OCI-LY1 (cell line): ENCODE results near the gene PLXNA2.

Experiments used
- H2AFZ ChIP-seq: fragments of 200-600 bp; sonication (generic), shearing (Covaris generic); 2 replicates; pipeline ENCODE4 v1.6.0; 2014; ENCODE audit warnings: antibody characterized with exemption, mild to moderate bottlenecking, low read length
- H3F3A ChIP-seq: fragments of 200-600 bp; sonication (generic), shearing (Covaris generic); 2 replicates; pipeline ENCODE4 v1.6.0; 2014; ENCODE audit warnings: mild to moderate bottlenecking, antibody characterized with exemption, low read length, moderate library complexity; ENCODE audit not compliant: insufficient read depth
- H3K27ac ChIP-seq: fragments of 200-600 bp; sonication (generic); 2 replicates; pipeline ENCODE4 v1.5.1; 2014; ENCODE audit warnings: low read length, mixed run types, mild to moderate bottlenecking, low read depth; ENCODE audit not compliant: poor library complexity, severe bottlenecking
- H3K27me3 ChIP-seq: fragments of 200-600 bp; sonication (generic); 2 replicates; pipeline ENCODE4 v1.6.0; 2014; ENCODE audit warnings: antibody characterized with exemption, mild to moderate bottlenecking, low read length, moderate library complexity; ENCODE audit not compliant: insufficient read depth
- H3K36me3 ChIP-seq: fragments of 200-600 bp; sonication (generic); 2 replicates; pipeline ENCODE4 v1.6.1; 2014; ENCODE audit warnings: mild to moderate bottlenecking, antibody characterized with exemption, low read length, moderate library complexity, mixed read lengths; ENCODE audit not compliant: insufficient read depth
- H3K4me1 ChIP-seq: fragments of 200-600 bp; sonication (generic); 2 replicates; pipeline ENCODE4 v1.5.1; 2014; ENCODE audit warnings: mild to moderate bottlenecking, low read length, moderate library complexity; ENCODE audit not compliant: insufficient read depth, severe bottlenecking
- H3K4me2 ChIP-seq: fragments of 200-600 bp; sonication (generic), shearing (Covaris generic); 2 replicates; pipeline ENCODE4 v1.6.1; 2014; ENCODE audit warnings: low read length
- H3K4me3 ChIP-seq: fragments of 200-600 bp; sonication (generic); 2 replicates; pipeline ENCODE4 v1.5.1; 2014; ENCODE audit warnings: low read length, low read depth, mild to moderate bottlenecking, mixed read lengths; ENCODE audit not compliant: poor library complexity, severe bottlenecking
- H3K79me2 ChIP-seq: fragments of 200-600 bp; shearing (Covaris generic); 2 replicates; pipeline ENCODE4 v1.6.1; 2016; ENCODE audit warnings: mixed run types, low read length, mixed read lengths; ENCODE audit not compliant: insufficient read depth
- H3K9ac ChIP-seq: fragments of 200-600 bp; sonication (generic), shearing (Covaris generic); 2 replicates; pipeline ENCODE4 v1.6.1; 2014; ENCODE audit warnings: mild to moderate bottlenecking, low read length, mixed read lengths
- H3K9me2 ChIP-seq: fragments of 200-600 bp; sonication (generic), shearing (Covaris generic); 2 replicates; pipeline ENCODE4 v1.6.1; 2014; ENCODE audit warnings: low read depth, mild to moderate bottlenecking, low read length, mixed read lengths
- H3K9me3 ChIP-seq: fragments of 200-600 bp; shearing (Covaris generic); 2 replicates; pipeline ENCODE4 v1.6.1; 2014; ENCODE audit warnings: low read length, mixed read lengths
- H4K20me1 ChIP-seq: fragments of 200-600 bp; sonication (generic), shearing (Covaris generic); 2 replicates; pipeline ENCODE4 v1.6.0; 2016; ENCODE audit warnings: mild to moderate bottlenecking, low read length; ENCODE audit not compliant: insufficient read depth
- EZH2 ChIP-seq: fragments of 200-600 bp; sonication (generic), shearing (Covaris generic); IDR thresholded peaks from 2 replicates; pipeline ENCODE4 v1.8.0; 2017; ENCODE audit warnings: borderline replicate concordance, mixed run types, mild to moderate bottlenecking, antibody characterized with exemption, low read length, moderate library complexity, mixed read lengths
- TF ChIP-seq, protein P1 (sequence below): fragments of 200-600 bp; sonication (generic), shearing (Covaris generic); IDR thresholded peaks from 2 replicates; pipeline ENCODE4 v1.5.1; 2017; ENCODE audit warnings: mild to moderate bottlenecking, antibody characterized with exemption, low read length, moderate library complexity, mixed read lengths

The PLXNA2 gene

DNA sequence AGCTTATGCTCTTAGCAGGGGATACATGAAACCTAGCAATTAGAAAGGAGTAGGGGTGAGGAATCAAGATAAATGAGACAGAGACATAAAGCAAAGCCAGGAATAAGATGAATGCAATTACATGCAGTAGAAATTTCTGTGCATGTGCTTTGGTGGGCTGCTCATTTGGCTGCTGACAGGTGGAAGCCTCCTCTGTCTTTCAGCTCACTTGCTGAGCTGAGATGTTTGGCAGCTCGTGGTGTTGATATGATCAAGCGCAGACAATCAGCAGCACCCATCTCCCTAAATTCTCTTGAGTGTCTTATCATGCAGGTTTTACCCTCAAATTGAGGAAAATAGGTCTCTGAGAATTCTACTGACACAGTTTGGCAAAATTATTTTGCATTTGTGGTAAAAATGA is 224.9 kb downstream of the PLXNA2 start:
- no peak overlapping the region for H3K4me3 ChIP-seq
- H3F3A ChIP-seq: no peaks in the 10 kb centered on the region
- no peaks in the 10 kb centered on the region for H3K79me2 ChIP-seq
- no peaks in the 10 kb centered on the region for H3K27me3 ChIP-seq
- H3K4me2 ChIP-seq: no peak overlapping the region
- H3K36me3 ChIP-seq: no peaks in the 10 kb centered on the region
- TF ChIP-seq, protein P1, sequence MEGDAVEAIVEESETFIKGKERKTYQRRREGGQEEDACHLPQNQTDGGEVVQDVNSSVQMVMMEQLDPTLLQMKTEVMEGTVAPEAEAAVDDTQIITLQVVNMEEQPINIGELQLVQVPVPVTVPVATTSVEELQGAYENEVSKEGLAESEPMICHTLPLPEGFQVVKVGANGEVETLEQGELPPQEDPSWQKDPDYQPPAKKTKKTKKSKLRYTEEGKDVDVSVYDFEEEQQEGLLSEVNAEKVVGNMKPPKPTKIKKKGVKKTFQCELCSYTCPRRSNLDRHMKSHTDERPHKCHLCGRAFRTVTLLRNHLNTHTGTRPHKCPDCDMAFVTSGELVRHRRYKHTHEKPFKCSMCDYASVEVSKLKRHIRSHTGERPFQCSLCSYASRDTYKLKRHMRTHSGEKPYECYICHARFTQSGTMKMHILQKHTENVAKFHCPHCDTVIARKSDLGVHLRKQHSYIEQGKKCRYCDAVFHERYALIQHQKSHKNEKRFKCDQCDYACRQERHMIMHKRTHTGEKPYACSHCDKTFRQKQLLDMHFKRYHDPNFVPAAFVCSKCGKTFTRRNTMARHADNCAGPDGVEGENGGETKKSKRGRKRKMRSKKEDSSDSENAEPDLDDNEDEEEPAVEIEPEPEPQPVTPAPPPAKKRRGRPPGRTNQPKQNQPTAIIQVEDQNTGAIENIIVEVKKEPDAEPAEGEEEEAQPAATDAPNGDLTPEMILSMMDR: no peak
- no peak overlapping the region for H3K27ac ChIP-seq
- no peaks in the 10 kb centered on the region for H3K4me1 ChIP-seq
- H3K9me3 ChIP-seq: no peaks in the 10 kb centered on the region
- H3K9me2 ChIP-seq: no peaks in the 10 kb centered on the region
- no peak overlapping the region for H3K9ac ChIP-seq
- H4K20me1 ChIP-seq: no peaks in the 10 kb centered on the region
- H2AFZ ChIP-seq: no peak overlapping the region

DNA sequence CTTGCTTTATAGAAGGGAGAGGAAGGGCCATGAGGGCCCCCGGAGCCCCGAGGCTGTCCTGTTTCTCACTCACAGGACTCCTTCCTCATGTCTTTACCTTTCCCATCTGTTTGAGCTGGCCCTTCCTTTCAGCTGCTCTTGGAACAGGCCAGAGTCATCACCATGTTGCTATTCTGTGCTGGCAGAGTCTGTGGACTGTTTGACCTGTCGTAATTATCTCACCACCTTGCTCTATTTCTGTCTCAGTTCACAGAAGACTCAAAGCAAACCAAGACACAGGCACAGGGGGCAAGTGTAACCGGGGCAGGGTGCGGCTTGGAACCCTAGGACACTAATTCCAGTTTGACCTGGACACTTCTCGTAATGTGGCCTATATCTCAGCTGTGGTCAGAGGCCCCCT is 228.9 kb downstream of the PLXNA2 start:
- H3K79me2 ChIP-seq: no peaks in the 10 kb centered on the region
- H3K27me3 ChIP-seq: no peaks in the 10 kb centered on the region
- H3K4me2 ChIP-seq: no peak overlapping the region
- no peaks in the 10 kb centered on the region for H3F3A ChIP-seq
- no peaks in the 10 kb centered on the region for H4K20me1 ChIP-seq
- H3K4me1 ChIP-seq: no peaks in the 10 kb centered on the region
- H3K36me3 ChIP-seq: no peaks in the 10 kb centered on the region
- no peaks in the 10 kb centered on the region for H3K9me3 ChIP-seq
- no peak for TF ChIP-seq EZH2
- TF ChIP-seq, protein P1: no peak
- H3K9me2 ChIP-seq: no peaks in the 10 kb centered on the region
- H3K27ac ChIP-seq: no peak overlapping the region
- H2AFZ ChIP-seq: no peak overlapping the region
- H3K9ac ChIP-seq: no peak overlapping the region
- no peak overlapping the region for H3K4me3 ChIP-seq

DNA sequence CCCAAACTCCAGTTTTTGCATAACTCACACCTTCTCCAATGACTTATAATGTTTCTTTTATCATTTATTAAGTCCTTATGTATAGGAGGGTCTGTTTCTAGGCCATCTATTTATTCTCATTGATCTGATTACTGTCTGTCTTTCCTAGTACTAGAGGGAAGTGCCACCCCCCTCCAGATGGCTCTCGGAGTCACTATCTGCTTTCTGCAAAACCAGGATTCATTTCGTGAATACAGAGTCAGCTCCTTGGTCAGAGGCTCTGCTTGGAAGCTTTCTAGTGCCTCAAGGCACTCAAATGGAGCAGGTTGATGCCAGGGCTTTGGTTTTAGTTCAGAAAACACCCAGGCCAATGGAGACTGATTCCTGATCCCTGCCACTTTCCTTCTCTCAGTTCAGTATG is 231.0 kb downstream of the PLXNA2 start:
- H3K4me2 ChIP-seq: no peak overlapping the region
- H3K36me3 ChIP-seq: no peaks in the 10 kb centered on the region
- H3F3A ChIP-seq: no peaks in the 10 kb centered on the region
- no peaks in the 10 kb centered on the region for H3K27me3 ChIP-seq
- no peak overlapping the region for H2AFZ ChIP-seq
- no peaks in the 10 kb centered on the region for H3K9me2 ChIP-seq
- H3K9ac ChIP-seq: no peak overlapping the region
- no peak overlapping the region for H3K4me3 ChIP-seq
- no peaks in the 10 kb centered on the region for H3K4me1 ChIP-seq
- no peaks in the 10 kb centered on the region for H3K9me3 ChIP-seq
- no peak for TF ChIP-seq EZH2
- TF ChIP-seq, protein P1: no peak
- no peak overlapping the region for H3K27ac ChIP-seq
- H4K20me1 ChIP-seq: no peaks in the 10 kb centered on the region
- H3K79me2 ChIP-seq: no peaks in the 10 kb centered on the region
